Measurements from ENCODE around the gene TXLNB.

GRCh38 chr6:139320081-139320480 is 28.3 kb upstream of the TXLNB start:
- no peak for TF ChIP-seq CTCF (IDR thresholded peaks at IDR 0.05; ENCODE audit: insufficient read depth, low read length)
- TF ChIP-seq REST (IDR thresholded peaks at IDR 0.05; ENCODE audit: insufficient replicate concordance, low read depth): no peak
- TF ChIP-seq SPI1 (IDR thresholded peaks at IDR 0.05; ENCODE audit: borderline replicate concordance, low read depth): no peak
- TF ChIP-seq POLR2AphosphoS5 (IDR thresholded peaks at IDR 0.05; ENCODE audit: low read depth): no peak
- TF ChIP-seq GABPA (IDR thresholded peaks at IDR 0.05; ENCODE audit: low read depth): no peak
